Liver (tissue), 3 donors: ENCODE results near the gene SNAP23.

Experiments used
- CTCF ChIP-seq: fragments of 150-350 bp; IDR thresholded peaks from 2 replicates; pipeline ENCODE4 v1.5.1; 2017; ENCODE audit warnings: improper control_type of control experiment, low read depth, low read length; ENCODE audit not compliant: missing input control
- JUND ChIP-seq, 2 donors: IDR thresholded peaks; 2 replicates each; pipeline ENCODE4 v1.6.1; 2016; ENCODE audit warnings: antibody characterized with exemption in 2 of 2
- TF ChIP-seq, protein P1 (sequence below): IDR thresholded peaks from 2 replicates; pipeline ENCODE4 v1.6.1; 2016; ENCODE audit warnings: antibody characterized with exemption
- donor health status: healthy.
- donor health status: healthy.

DNA sequence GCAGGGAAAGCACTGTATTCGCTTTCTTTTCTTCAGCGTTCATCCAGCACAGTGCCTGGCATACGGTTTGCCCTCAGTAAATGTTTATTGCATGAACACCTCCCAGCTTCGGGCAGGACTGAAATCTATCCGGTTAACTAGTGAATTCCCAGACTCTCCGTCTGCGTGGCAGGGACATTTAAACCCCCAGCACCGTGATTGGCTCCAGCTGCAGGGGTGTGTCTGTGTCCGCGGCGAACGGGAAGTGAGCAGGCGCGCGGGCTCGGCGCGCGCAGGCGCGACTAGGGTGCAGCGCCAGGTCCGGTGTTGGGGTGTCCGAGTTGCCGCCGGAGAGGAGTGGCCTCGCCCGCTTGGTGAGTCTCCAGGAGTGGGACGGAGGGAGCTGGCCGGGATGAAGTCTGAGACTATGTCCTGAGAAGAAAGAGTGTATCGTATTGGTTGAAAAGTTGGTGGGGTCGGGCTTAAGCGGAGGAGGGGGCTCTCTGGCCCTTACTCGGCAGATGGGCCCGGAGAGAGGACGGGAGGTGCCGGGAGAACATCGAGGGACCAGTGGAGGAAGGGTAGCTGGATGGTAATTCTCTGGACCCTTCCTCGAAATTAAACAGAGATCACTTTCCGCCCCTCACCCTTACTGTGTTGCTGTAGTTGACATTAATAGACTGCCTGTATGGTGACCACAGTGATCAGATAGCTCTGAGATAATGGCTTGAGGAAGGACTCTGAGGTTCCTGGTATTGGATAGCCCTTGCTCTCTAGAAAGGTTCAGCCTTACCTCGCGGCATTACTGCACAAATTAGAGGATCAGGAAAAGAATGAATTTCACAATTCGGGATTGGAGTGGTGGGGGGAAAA, at the start of gene SNAP23:
- TF ChIP-seq CTCF = no peak
- no peak for TF ChIP-seq JUND (IDR thresholded peaks at IDR 0.05)
- TF ChIP-seq, protein P1, sequence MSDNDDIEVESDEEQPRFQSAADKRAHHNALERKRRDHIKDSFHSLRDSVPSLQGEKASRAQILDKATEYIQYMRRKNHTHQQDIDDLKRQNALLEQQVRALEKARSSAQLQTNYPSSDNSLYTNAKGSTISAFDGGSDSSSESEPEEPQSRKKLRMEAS = peak; percentile 81
